Effector memory CD8-positive, alpha-beta T cell (primary cell): ENCODE results near the gene NFATC2.
A peak's percentile ranks its signal among the peaks of the same experiment; 100 is the strongest.

Source experiments
- ATAC-seq: fragments of 150-1000 bp; cut with Tn5 transposase; replicated peaks from 2 replicates; pipeline ENCODE4 v1.10.0; 2021; ENCODE audit warnings: mild to moderate bottlenecking, moderate library complexity
- DNase-seq, 3 experiments: peaks; one replicate each; pipeline ENCODE4 v3.0.0; 2021
- H3K27ac Mint-ChIP-seq, 2 donors: one replicate each; pipeline ENCODE4 v1.8.0; 2022; ENCODE audit warnings: mild to moderate bottlenecking in 2 of 2, mixed read lengths in 2 of 2, moderate library complexity in 2 of 2
- H3K27me3 Mint-ChIP-seq, 2 donors: one replicate each; pipeline ENCODE4 v1.8.0; 2022; ENCODE audit warnings: mixed read lengths in 2 of 2
- H3K36me3 Mint-ChIP-seq: one replicate; pipeline ENCODE4 v1.8.0; 2022; ENCODE audit warnings: mild to moderate bottlenecking, moderate library complexity, mixed read lengths; ENCODE audit not compliant: insufficient read depth
- H3K4me1 Mint-ChIP-seq, 2 donors: one replicate each; pipeline ENCODE4 v1.8.0; 2022; ENCODE audit warnings: low read depth in 2 of 2, mixed read lengths in 2 of 2
- H3K4me3 Mint-ChIP-seq, 2 donors: one replicate each; pipeline ENCODE4 v1.8.0; 2022; ENCODE audit warnings: mild to moderate bottlenecking in 2 of 2, mixed read lengths in 2 of 2, moderate library complexity in 2 of 2
- H3K9me3 Mint-ChIP-seq, 2 donors: one replicate each; pipeline ENCODE4 v1.8.0; 2022; ENCODE audit warnings: mixed read lengths in 2 of 2

NFATC2 gene

GRCh38 chr20:51398083-51398482, 144.4 kb downstream of the NFATC2 start:
- Mint-ChIP-seq H3K4me1 (peaks cover 47 to 62% of the 10 kb centered on the region in 2 donors), H3K27me3 (no peaks in the 10 kb centered on the region), H3K36me3 (peaks cover 47% of the 10 kb centered on the region)

GRCh38 chr20:51397137-51397536, 145.4 kb downstream of the NFATC2 start:
- no peak overlapping the region for H3K4me3 Mint-ChIP-seq
- ATAC-seq: no peak
- no peak for DNase-seq
- H3K4me1 Mint-ChIP-seq: peaks cover 40 to 62% of the 10 kb centered on the region in 2 donors
- H3K9me3 Mint-ChIP-seq: no peaks in the 10 kb centered on the region
- no peaks in the 10 kb centered on the region for H3K27me3 Mint-ChIP-seq
- no peak overlapping the region for H3K27ac Mint-ChIP-seq
- peaks cover 43% of the 10 kb centered on the region for H3K36me3 Mint-ChIP-seq

More at GRCh38 chr20:51398083-51398482, 144.4 kb downstream of the NFATC2 start:
- DNase-seq (no peak), ATAC-seq (no peak)
- Mint-ChIP-seq H3K27ac (peak overlapping the region; percentile 100), H3K4me3 (no peak overlapping the region), H3K9me3 (no peaks in the 10 kb centered on the region)

GRCh38 chr20:51396365-51396909, 146.1 kb downstream of the NFATC2 start:
- no peak overlapping the region for H3K4me3 Mint-ChIP-seq
- no peak for DNase-seq
- no peaks in the 10 kb centered on the region for H3K9me3 Mint-ChIP-seq
- no peak for ATAC-seq
- H3K27ac Mint-ChIP-seq: no peak overlapping the region
- H3K4me1 Mint-ChIP-seq: peaks cover 33 to 58% of the 10 kb centered on the region in 2 donors
- H3K27me3 Mint-ChIP-seq: no peaks in the 10 kb centered on the region
- peaks cover 44% of the 10 kb centered on the region for H3K36me3 Mint-ChIP-seq

- peak overlapping the region in 1 of 2 donors; percentile 80 for H3K27ac Mint-ChIP-seq
Measured at GRCh38 chr20:51394706-51395105, 147.8 kb downstream of the NFATC2 start.

GRCh38 chr20:51393571-51393970, 148.9 kb downstream of the NFATC2 start:
- Mint-ChIP-seq H3K4me1 (peaks cover 28 to 55% of the 10 kb centered on the region in 2 donors), H3K9me3 (no peaks in the 10 kb centered on the region), H3K27ac (peak overlapping the region in 1 of 2 donors; percentile 17), H3K27me3 (no peaks in the 10 kb centered on the region), H3K4me3 (no peak overlapping the region), H3K36me3 (peaks cover 49% of the 10 kb centered on the region)
- no peak for ATAC-seq
- no peak for DNase-seq

More at GRCh38 chr20:51394706-51395105, 147.8 kb downstream of the NFATC2 start:
- no peak for DNase-seq
- no peak overlapping the region for H3K4me3 Mint-ChIP-seq
- peaks cover 48% of the 10 kb centered on the region for H3K36me3 Mint-ChIP-seq
- peaks cover 30 to 56% of the 10 kb centered on the region in 2 donors for H3K4me1 Mint-ChIP-seq
- no peaks in the 10 kb centered on the region for H3K27me3 Mint-ChIP-seq
- ATAC-seq: no peak
- H3K9me3 Mint-ChIP-seq: no peaks in the 10 kb centered on the region

- Mint-ChIP-seq H3K4me3 (no peak overlapping the region), H3K9me3 (no peaks in the 10 kb centered on the region), H3K36me3 (peaks cover 41% of the 10 kb centered on the region), H3K4me1 (peaks cover 28 to 60% of the 10 kb centered on the region in 2 donors), H3K27me3 (no peaks in the 10 kb centered on the region), H3K27ac (peak overlapping the region; percentile 46 to 68)
- DNase-seq (no peak), ATAC-seq (no peak)
Measured at GRCh38 chr20:51392614-51393186, 149.8 kb downstream of the NFATC2 start.

GRCh38 chr20:51391926-51392325, 150.6 kb downstream of the NFATC2 start:
- ATAC-seq (no peak), DNase-seq (no peak)
- Mint-ChIP-seq H3K36me3 (peaks cover 35% of the 10 kb centered on the region), H3K9me3 (no peaks in the 10 kb centered on the region), H3K27me3 (no peaks in the 10 kb centered on the region), H3K4me1 (peaks cover 30 to 60% of the 10 kb centered on the region in 2 donors), H3K27ac (peak overlapping the region; percentile 68 to 86), H3K4me3 (no peak overlapping the region)

- ATAC-seq (peak; percentile 47), DNase-seq (no peak)
- Mint-ChIP-seq H3K36me3 (peaks cover 26% of the 10 kb centered on the region), H3K9me3 (no peaks in the 10 kb centered on the region), H3K27ac (peak overlapping the region; percentile 24 to 86), H3K4me3 (peak overlapping the region; percentile 36 to 77), H3K4me1 (peaks cover 43 to 80% of the 10 kb centered on the region in 2 donors), H3K27me3 (no peaks in the 10 kb centered on the region)
Measured at GRCh38 chr20:51389543-51390264, 152.8 kb downstream of the NFATC2 start.

- H3K4me1 Mint-ChIP-seq: peaks cover 39 to 82% of the 10 kb centered on the region in 2 donors
- peaks cover 25% of the 10 kb centered on the region for H3K36me3 Mint-ChIP-seq
- H3K9me3 Mint-ChIP-seq: no peaks in the 10 kb centered on the region
- DNase-seq (no peak), ATAC-seq (no peak)
- H3K4me3 Mint-ChIP-seq: peak overlapping the region; percentile 36 to 77
- H3K27ac Mint-ChIP-seq: peak overlapping the region; percentile 24 to 86
- H3K27me3 Mint-ChIP-seq: no peaks in the 10 kb centered on the region
Measured at GRCh38 chr20:51388756-51389542, 153.6 kb downstream of the NFATC2 start.

GRCh38 chr20:51388227-51388626, 154.3 kb downstream of the NFATC2 start:
- no peaks in the 10 kb centered on the region for H3K9me3 Mint-ChIP-seq
- ATAC-seq (no peak), DNase-seq (no peak)
- no peak overlapping the region for H3K4me3 Mint-ChIP-seq
- peaks cover 25% of the 10 kb centered on the region for H3K36me3 Mint-ChIP-seq
- peaks cover 42 to 85% of the 10 kb centered on the region in 2 donors for H3K4me1 Mint-ChIP-seq
- no peaks in the 10 kb centered on the region for H3K27me3 Mint-ChIP-seq
- H3K27ac Mint-ChIP-seq: peak overlapping the region in 1 of 2 donors; percentile 86

GRCh38 chr20:51387125-51387875, 155.2 kb downstream of the NFATC2 start:
- ATAC-seq (no peak), DNase-seq (no peak)
- H3K27ac Mint-ChIP-seq: peak overlapping the region; percentile 83 to 86
- H3K27me3 Mint-ChIP-seq: no peaks in the 10 kb centered on the region
- peaks cover 25% of the 10 kb centered on the region for H3K36me3 Mint-ChIP-seq
- H3K4me3 Mint-ChIP-seq: no peak overlapping the region
- H3K4me1 Mint-ChIP-seq: peaks cover 41 to 80% of the 10 kb centered on the region in 2 donors
- H3K9me3 Mint-ChIP-seq: no peaks in the 10 kb centered on the region

- Mint-ChIP-seq H3K27ac (peak overlapping the region; percentile 83 to 86), H3K4me3 (peak overlapping the region in 1 of 2 donors; percentile 65), H3K36me3 (peaks cover 23% of the 10 kb centered on the region), H3K27me3 (no peaks in the 10 kb centered on the region), H3K4me1 (peaks cover 41 to 76% of the 10 kb centered on the region in 2 donors), H3K9me3 (no peaks in the 10 kb centered on the region)
- ATAC-seq (peak; percentile 92), DNase-seq (peak; percentile 40 to 51 (median 45))
Measured at GRCh38 chr20:51386586-51386985, 155.9 kb downstream of the NFATC2 start.
